ENCODE measurements around the gene CHRNE. TPM values are rescaled to one million over a fixed set of nuclear protein-coding genes. Genes with fewer than 3 reads are reported as not detected.

The CHRNE gene
- total RNA-seq, 1 experiment from 2014 or later, result not detected

GRCh38 chr17:4944554-4945175 is 41.8 kb upstream of the CHRNE start:
- TF ChIP-seq CTCF (IDR thresholded peaks at IDR 0.05; ENCODE audit: insufficient read depth in 1 of 2, low read depth in 1 of 2, low read length in 1 of 2, severe bottlenecking in 1 of 2, unreplicated experiment in 1 of 2), result no peak
- intact Hi-C loops (cut with micrococcal nuclease; ENCODE audit: unreplicated experiment), result no loop called here
- Histone ChIP-seq H3K9me3 (no peaks in the 10 kb centered on the region), H3K4me3 (ENCODE audit: low read depth, low read length) (no peak overlapping the region), H3K27me3 (replicated peaks; ENCODE audit: control insufficient read depth, insufficient read depth, low read length) (no peaks in the 10 kb centered on the region), H3K36me3 (ENCODE audit: control insufficient read depth, insufficient read depth, low read length) (no peaks in the 10 kb centered on the region; the same call in 1 of the 2 replicates), H3K4me1 (0 out of 2 replicates have a peak, but pooled peaks cover 7% of the 10 kb centered on the region)
- Mint-ChIP-seq H3K4me1 (ENCODE audit: low read depth, unreplicated experiment) (peaks cover 5% of the 10 kb centered on the region), H3K27me3 (ENCODE audit: insufficient read depth, unreplicated experiment) (no peaks in the 10 kb centered on the region), H3K4me3 (ENCODE audit: unreplicated experiment) (no peak overlapping the region), H3K36me3 (ENCODE audit: insufficient read depth, unreplicated experiment) (peaks cover 50% of the 10 kb centered on the region), H3K9me3 (ENCODE audit: unreplicated experiment) (no peaks in the 10 kb centered on the region), H3K27ac (ENCODE audit: unreplicated experiment) (peak overlapping the region; percentile 12)
- ChIA-PET CTCF (interaction anchor here (0.7 kb wide), 1 partner anchor 23 kb away, joined by 3 read pairs; the partner anchor contains the start of gene SPAG7), POLR2A (no interaction called here)
- DNase-seq, result no peak
- BruUV-seq (replicated peaks), result no TSS peak

- no peaks in the 10 kb centered on the region for H3K9me3 ChIP-seq
- Mint-ChIP-seq H3K36me3 (ENCODE audit: insufficient read depth, unreplicated experiment) (peaks cover 50% of the 10 kb centered on the region), H3K27me3 (ENCODE audit: insufficient read depth, unreplicated experiment) (no peaks in the 10 kb centered on the region), H3K27ac (ENCODE audit: unreplicated experiment) (peak overlapping the region; percentile 12), H3K4me1 (ENCODE audit: low read depth, unreplicated experiment) (peaks cover 5% of the 10 kb centered on the region), H3K9me3 (ENCODE audit: unreplicated experiment) (no peaks in the 10 kb centered on the region), H3K4me3 (ENCODE audit: unreplicated experiment) (no peak overlapping the region)
- H3K36me3 ChIP-seq (ENCODE audit: control insufficient read depth, insufficient read depth, low read length), result no peaks in the 10 kb centered on the region; the same call in 1 of the 2 replicates
- H3K4me1 ChIP-seq, result 0 out of 2 replicates have a peak, but pooled peaks cover 7% of the 10 kb centered on the region
- no peaks in the 10 kb centered on the region for H3K27me3 ChIP-seq (replicated peaks; ENCODE audit: control insufficient read depth, insufficient read depth, low read length)
- DNase-seq, result no peak
- ChIA-PET POLR2A (no interaction called here), CTCF (no interaction called here)
- intact Hi-C loops (cut with micrococcal nuclease; ENCODE audit: unreplicated experiment), result no loop called here
- BruUV-seq (replicated peaks), result no TSS peak
- no peak overlapping the region for H3K4me3 ChIP-seq (ENCODE audit: low read depth, low read length)
- TF ChIP-seq CTCF (IDR thresholded peaks at IDR 0.05; ENCODE audit: insufficient read depth in 1 of 2, low read depth in 1 of 2, low read length in 1 of 2, severe bottlenecking in 1 of 2, unreplicated experiment in 1 of 2), result no peak
Measured at GRCh38 chr17:4944163-4944553, 41.3 kb upstream of the CHRNE start.

- 0 out of 2 replicates have a peak, but pooled peaks cover 7% of the 10 kb centered on the region for H3K4me1 ChIP-seq
- Mint-ChIP-seq H3K4me3 (ENCODE audit: unreplicated experiment) (no peak overlapping the region), H3K27me3 (ENCODE audit: insufficient read depth, unreplicated experiment) (no peaks in the 10 kb centered on the region), H3K27ac (ENCODE audit: unreplicated experiment) (no peak overlapping the region), H3K4me1 (ENCODE audit: low read depth, unreplicated experiment) (peaks cover 5% of the 10 kb centered on the region), H3K9me3 (ENCODE audit: unreplicated experiment) (no peaks in the 10 kb centered on the region), H3K36me3 (ENCODE audit: insufficient read depth, unreplicated experiment) (peaks cover 45% of the 10 kb centered on the region)
- intact Hi-C loops (cut with micrococcal nuclease; ENCODE audit: unreplicated experiment), result no loop called here
- DNase-seq, result no peak
- no peak overlapping the region for H3K4me3 ChIP-seq (ENCODE audit: low read depth, low read length)
- H3K36me3 ChIP-seq (ENCODE audit: control insufficient read depth, insufficient read depth, low read length), result no peaks in the 10 kb centered on the region; the same call in 1 of the 2 replicates
- no peak for TF ChIP-seq CTCF (IDR thresholded peaks at IDR 0.05; ENCODE audit: insufficient read depth in 1 of 2, low read depth in 1 of 2, low read length in 1 of 2, severe bottlenecking in 1 of 2, unreplicated experiment in 1 of 2)
- POLR2A ChIA-PET, result interaction anchor here (0.5 kb wide), 1 partner anchor 66 kb away, joined by 4 read pairs; no protein-coding TSS in a partner anchor
- CTCF ChIA-PET, result no interaction called here
- H3K9me3 ChIP-seq, result no peaks in the 10 kb centered on the region
- H3K27me3 ChIP-seq (replicated peaks; ENCODE audit: control insufficient read depth, insufficient read depth, low read length), result no peaks in the 10 kb centered on the region
- BruUV-seq (replicated peaks), result no TSS peak
Measured at GRCh38 chr17:4942760-4943508, 40.0 kb upstream of the CHRNE start.
